GM12891 (cell line): Measurements from ENCODE around the gene FRA10AC1.

Experiments
- POLR2A ChIP-seq: IDR thresholded peaks from 2 replicates; pipeline ENCODE4 v1.6.1; 2011; ENCODE audit warnings: low read depth, low read length, control low read depth
- POLR2AphosphoS5 ChIP-seq: IDR thresholded peaks from 2 replicates; pipeline ENCODE4 v1.6.1; 2011; ENCODE audit warnings: low read depth, low read length, control low read depth
- SPI1 ChIP-seq: IDR thresholded peaks from 2 replicates; pipeline ENCODE4 v1.6.1; 2011; ENCODE audit warnings: low read depth, low read length, control low read depth

DNA sequence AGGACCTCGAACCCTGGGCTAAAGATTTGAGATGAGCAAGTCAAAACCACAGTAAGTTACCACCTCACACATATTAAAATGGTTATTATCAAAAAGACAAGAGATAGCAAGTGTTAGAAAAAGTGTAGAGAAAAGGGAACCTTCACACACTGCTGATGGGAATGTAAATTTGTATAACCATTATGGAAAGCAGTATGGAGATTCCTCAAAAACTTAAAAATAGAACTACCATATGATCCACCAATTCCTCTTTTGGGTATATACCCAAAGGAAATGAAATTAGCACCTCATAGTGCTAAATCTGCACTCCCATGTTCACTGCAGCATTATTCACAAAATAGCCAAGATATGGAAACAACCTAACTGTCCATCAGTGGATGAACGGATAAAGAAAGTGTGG lies 20.8 kb upstream of the FRA10AC1 start:
- TF ChIP-seq POLR2AphosphoS5 (no peak), POLR2A (no peak), SPI1 (no peak)
